T-helper 2 cell (primary cell): ENCODE data around the gene ATP13A4.
"Not testable (repeated sequence)": the region's sequence is repeated elsewhere in the genome, so short reads cannot be mapped to it uniquely, and the experiment has no call there.

Experiments used
- DNase-seq, 5 experiments: peaks; one replicate each; pipeline versions ENCODE4 v3.0.0 to v3.0.0-alpha.2; 2012 to 2022

The ATP13A4 gene

DNA sequence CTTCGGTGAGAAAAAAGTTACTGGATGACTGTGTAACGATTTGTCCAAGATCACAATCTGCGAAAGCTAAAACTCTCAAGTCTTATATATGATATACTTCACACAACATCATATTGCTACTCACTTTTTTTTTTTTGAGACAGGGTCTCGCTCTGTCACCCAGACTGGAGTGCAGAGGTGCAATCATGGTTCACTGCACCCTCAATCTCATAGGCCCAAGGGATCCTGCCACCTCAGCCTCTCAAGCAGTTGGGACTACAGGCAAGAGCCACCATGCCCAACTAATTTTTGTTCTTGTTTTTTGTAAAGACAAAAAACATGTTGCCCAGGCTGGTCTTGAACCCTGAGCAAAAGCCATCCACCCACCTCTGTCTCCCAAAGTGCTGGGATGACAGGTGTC, 5.4 kb upstream of the ATP13A4 start:
- no peak for DNase-seq

DNA sequence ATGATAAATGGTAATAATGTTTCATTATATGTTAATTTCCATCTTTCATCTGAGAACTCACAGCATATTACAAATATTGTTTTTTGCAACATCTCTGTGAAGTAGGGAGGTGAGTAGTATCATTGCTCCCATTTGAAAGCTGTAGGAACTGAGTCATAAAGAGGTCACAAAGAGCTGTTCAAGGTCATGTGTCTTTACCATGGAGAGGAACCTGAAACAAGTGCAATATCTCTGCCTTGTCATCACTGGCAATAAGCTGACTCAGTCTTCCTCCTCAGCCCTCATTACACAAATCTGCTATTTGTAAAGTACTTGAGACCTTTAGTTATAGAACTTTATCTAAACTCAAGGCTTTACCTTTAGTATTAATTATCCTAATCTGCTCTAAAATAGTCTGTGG, 4.4 kb upstream of the ATP13A4 start:
- peak in 1 of 5 experiments; percentile 3 for DNase-seq

DNA sequence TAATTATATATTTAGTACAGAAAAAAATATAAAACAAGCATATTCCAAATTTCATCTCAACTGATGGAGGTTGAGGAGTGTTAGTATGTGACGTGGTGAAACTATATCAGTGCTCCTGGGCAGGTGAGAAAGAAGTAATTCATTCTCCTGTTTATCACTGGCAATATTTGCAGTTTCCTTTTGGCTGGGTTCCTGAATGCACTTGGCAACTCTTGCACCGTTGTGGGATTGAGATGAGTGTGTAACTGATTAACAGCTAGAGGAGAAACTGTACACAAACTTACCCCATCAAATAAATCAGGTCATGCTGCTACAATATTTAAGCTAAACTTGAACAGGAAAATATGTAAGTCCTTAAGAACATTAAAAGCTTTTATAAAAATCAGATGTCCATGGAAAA, 2.1 kb upstream of the ATP13A4 start:
- no peak for DNase-seq

DNA sequence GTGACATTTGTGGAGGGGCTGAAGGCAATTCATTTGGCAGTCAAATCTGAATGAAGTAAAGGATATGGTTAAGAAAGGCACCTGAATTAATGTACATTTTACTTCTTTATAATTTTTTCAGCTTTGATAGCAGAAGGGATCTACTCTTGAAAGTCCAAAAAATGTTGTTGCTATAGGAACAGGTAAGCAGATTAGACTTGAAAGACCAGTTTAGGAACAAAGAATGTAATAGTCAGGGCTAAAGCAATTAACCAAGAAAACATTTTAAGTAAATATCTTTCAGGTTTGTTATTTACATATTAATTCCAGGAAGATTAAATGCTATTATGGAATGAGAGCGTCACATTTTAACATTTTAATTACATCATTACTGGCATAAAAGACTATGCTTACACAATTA, 1.1 kb downstream of the ATP13A4 start:
- no peak for DNase-seq

DNA sequence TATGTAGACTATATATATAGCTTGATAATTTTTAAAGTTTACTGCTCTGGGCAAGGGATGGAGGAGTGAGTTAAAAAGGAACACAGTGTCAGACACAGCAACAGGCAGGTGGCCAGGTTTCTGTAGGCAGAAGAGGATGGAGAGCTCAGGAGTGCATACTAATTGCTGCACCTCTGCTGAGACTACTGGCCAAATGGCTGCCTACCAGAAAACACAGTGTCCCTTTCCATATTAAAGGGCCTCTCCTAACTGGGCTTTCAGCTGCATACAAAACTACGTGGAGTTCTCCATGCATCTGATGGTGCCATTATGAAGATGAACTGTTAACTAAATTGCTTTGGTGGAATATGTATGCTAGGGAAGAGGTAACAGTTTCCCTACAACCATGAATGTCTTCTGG, 1.8 kb downstream of the ATP13A4 start:
- DNase-seq: no peak

DNA sequence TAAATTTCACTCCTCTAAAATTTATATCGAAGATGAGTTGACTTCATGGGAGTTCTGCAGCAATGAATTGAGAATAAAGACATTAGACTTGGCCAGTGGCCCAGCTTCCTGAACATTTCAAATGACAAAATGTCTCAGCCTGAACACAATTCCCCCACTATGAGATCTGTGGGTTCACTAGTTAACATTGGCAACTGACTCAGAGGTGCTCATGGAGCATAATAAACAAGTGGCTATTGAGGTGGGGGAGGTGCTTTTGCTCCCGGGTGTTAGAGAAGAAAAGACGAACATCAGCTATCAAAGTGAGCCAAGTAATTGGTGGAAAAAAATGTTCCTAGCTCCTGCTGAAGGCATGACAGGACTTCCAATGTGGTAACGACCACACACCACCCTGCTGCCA, 6.3 kb downstream of the ATP13A4 start:
- no peak for DNase-seq

DNA sequence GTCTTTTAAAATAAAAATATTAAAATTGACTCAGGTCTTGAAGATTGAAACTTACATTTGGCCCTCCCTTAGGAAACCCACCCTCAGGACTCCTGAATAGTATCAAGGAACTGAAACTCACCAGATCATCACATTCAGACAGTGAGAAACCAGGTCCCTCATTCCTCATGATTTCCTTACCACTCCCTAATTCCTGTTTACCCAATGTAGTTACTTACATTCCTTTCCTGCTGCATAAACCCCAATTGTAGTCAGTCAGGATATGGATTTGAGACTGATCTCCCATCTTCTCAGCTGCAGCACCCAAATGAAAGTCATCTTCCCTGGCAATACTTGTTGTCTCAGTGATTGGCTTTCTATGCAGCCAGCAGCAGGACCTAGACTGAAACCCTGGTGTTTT, 8.6 kb downstream of the ATP13A4 start:
- DNase-seq: no peak

DNA sequence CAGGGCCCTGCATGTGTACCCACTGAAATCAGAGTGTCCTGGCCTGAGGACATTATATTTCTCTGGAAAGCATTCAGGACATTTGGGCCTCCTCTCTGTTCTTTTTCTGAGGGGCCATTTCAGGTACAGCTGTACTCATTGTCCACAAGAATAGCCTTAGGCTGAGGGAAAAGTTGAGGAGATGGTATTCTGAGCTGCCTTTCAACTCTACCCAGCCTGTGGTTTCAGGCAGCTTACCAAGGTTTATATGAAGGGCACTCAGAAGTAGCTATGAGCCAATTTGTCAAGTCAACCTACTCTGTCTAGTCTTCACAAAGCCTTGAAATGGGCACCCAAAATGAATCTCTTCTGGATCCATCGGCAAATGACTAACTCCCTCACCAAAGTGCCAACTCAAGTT, 9.4 kb downstream of the ATP13A4 start:
- no peak for DNase-seq

DNA sequence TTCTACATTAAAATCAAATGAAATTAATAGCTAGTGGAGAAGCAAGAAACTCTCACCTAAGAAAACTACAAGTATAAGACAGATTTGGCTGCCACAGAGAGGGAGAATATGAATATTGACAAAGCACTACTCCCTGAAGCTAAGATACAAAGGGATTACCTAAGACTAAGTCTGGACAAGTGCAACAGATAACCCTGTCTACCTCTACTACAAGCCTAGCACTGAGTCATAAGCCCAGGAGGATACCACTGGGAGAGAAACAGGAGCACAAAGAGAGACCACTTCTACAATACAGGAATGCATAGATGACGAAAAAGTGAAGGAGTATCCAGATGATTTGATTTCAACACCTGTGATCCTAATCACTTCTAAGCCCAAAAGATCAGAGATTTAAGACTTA, 10.4 kb downstream of the ATP13A4 start:
- DNase-seq: no peak

DNA sequence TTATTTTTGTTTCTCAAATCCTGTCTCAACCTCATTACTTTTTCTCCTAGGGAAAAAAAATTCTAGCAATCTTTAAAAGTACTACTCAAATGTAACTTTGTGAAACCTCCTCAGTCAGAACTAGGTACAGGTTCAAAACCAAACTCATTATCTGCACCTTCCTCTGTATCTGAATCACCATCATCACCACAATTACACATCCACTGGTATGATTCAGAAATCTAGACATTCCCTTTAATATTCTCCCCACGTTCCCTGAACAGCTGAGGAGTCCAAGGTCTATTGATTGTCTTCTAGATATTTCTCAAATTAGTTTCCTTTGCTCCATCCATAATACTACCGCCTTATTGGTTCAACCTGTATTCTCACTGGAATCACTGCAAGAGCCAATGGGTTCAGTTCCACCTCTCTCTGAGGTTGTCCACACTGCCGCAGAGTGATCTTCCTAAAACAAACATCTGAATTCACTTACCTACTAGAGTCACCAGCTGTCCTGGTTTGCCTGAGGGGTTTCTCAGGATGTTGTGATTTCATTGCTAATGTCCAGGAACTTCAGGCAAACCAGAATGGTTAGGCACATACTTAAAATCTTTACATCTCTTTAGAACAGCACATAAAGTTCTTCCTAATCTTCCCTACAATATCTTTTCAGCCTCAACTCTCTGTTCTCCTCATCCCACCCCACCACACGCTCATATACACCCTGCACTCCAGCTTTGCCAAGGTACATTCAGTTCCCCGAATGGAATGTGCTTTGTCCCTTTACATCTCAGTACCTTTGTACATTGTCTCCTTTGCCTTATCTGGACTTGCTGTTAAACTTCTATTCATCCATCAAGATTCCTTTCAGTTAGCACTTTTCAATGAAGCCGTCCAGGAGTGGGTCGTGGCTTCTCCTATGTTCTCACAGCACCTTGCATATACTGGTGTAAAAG, 24.2 kb downstream of the ATP13A4 start:
- no peak for DNase-seq

DNA sequence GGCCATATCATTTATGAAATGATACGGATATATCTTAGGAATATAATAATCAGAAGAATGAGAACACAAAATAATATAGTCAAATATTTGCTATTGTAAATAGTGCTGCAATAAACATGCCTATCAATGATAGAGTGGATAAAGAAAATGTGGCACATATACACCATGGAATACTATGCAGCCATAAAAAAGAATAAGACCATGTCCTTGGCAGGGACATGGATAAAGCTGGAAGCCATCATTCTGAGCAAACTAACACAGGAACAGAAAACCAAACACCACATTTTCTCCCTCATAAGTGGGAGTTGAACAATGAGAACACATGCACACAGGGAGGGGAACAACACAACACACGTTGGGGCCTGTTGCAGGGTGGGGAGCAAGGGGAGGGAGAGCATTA, 28.6 kb downstream of the ATP13A4 start:
- not testable (repeated sequence) for DNase-seq

DNA sequence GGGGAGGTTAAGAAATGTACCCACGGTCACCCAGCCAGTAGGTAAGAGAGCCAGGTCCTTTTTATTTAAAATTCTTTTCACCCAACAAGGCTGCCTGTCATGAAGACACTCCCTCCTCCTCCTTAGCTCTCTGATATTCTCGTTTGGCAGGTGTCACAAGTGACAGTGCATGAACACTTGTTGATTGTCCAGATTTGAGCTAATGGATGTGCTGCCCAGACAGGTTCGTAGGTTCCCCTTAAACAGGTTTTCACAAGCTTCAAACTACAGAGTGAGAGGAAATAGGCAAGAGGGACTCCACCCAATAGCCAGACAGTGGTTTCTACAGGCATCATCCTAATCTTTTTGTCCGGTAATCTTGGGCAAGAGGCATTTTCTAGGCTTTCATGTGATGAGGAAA, 32.2 kb downstream of the ATP13A4 start:
- no peak for DNase-seq

DNA sequence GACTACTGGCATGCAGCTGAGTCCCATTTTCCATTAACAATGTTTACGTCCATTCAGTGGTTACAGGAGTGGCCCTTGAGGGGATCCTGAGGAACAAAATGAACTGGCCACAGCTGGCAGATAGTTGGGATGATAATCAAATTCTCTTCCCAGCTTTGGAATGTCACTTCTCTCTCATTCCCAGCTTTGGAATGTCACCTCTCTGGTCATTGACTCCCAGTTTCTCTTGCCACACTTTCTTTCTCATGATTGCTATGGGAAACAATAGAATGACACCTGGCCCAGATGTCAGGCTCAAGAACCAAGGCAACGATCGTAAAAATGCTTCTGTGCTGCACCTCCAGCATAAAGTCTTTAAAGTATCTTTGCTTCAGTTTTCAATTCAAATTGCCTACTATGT, 34.0 kb downstream of the ATP13A4 start:
- DNase-seq: no peak

DNA sequence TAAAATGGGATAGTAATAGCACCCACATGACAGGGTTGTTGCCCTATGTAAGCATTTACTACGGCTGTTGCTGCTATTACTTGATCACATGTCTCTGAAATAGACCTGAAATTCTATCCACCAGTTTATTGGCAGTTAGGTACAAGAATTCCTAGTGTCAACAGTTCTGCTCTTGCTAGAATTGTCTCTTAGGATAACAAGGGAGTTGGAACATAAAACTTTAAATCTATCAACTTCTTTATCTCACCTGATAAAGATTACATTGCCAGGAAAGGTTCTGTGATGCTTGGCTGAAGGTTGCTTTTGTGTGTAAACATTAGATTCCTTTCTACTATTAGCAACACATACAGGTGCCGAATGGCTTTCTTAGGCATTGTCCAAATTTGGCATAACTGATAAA, 38.7 kb downstream of the ATP13A4 start:
- no peak for DNase-seq

DNA sequence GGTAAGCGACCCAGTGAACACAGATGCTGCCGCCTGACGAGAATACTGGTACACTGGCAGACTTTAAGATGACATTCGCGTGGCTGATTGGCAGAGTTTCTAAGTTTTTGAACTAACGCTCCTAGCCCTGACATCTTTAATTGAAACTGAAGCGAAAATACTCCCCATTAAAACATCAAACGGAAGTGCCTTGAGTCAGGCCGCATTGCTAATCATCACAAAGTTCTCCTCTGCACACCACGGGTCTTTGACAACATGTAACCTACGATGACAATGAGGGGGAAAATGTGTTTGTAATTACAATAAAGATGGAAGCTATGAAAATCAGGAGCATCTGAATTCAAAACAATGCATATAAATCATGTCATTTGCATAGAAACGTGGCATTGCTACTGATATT, 44.5 kb downstream of the ATP13A4 start:
- no peak for DNase-seq

DNA sequence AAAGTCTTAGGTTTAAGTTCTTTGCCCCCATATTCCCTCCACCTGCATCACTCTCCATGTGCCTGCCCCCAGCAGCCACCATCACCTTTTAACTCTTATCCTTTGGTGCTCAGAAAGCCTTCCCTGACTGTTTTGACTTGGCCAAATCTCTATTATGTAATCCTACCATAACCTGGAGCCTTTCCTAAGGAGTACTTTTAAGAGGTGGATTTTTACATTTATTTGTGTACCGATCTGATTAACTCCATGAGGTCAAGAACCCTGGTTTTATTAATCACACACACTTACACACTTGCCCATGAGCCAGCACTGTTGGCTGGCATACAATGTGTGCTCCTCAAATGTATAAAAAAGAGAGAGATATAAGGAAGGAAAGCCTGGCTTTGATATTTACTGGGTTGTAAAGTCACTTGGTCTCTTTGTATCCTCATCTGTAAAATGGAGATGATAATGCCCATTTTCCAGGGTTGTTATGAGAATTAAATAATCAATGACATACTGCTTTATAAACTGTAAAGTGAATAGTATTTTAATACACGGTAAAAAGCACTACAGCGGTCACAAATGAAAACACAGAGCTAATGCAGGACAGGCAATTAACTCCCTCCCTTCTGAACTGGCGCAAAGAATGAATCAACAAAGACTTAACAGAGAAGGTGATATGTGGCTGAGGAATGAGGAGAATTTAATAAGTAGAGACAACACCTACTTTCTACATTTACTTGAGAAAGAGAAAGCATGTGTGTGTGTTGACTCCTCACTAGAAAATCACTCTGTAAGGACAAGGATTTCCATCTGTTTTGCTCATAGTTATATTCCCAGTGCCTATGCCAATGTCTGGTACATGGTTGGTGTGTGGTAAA, 45.4 kb downstream of the ATP13A4 start:
- DNase-seq: no peak

DNA sequence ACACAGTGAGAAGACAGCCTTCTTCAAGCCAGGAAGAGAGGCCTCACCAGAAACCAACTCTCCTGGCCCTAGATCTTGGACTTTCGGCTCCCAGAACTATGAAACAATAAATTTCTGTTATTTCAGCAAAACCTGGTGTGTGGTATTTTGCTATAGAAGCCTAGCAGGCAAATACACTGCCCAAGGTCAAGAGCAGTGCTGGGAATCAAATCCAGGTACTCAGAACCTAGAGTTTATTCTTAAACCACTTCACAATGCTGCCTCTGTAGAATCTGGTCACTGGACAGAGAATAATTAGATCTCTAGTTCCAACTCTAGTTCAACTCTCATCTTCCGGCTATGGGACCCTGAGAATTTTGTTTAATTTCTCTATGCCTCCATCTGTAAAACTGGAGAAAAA, 46.6 kb downstream of the ATP13A4 start:
- no peak for DNase-seq

DNA sequence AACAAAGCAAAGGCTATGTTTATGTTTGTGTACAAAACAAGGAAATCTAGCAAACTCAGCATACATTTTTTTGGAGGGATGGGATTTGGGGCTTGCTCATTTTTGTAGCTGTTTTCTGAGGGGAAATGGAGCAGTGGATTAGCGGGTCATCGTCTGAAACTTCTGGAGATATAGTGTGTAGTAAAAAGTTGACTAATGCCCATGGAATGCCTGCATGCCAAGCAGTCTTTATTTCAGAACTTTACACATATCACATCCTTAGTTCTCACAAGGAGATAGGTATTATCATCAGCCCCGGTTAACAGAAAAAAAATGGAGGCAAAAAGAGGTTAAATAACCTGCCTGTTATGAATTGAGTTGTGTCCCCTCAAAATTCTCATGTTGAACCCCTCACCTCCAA, 47.1 kb downstream of the ATP13A4 start:
- DNase-seq: no peak

DNA sequence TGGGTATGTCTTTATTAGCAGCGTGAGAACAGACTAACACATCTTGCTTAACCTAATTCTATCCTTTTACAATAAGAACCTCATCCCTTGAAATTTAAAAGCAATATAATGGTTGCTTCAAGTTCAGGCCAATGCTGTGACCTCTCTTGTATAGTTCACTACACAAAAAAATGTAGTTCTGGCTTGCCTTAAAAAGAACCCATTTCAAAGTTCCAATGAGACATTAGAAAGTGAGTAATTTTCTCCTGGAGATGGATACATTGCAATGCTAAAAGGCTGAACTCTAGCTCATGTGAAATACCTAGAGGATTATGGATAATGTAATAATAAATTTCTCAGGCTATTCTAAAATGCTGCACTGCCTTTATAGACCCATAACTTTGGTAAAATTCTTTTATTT, 47.8 kb downstream of the ATP13A4 start:
- no peak for DNase-seq

DNA sequence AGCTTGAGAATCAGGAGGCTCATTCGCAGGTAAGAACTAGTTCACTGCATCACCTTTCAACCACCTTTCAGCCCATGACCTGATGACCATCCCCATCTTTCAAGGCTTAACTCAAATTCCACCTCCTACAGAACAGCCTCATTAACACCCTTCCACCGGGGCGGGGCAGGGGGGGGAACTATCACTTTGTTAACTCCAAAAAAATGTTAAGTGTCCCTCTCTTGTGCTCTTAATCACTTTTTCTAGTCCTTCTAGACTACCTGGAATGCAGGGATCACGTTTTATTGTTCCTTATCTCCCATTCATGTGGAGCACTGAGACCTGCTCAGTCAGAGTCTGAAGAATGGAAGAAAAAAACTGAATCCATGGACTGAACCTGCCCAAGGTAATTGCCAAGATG, 51.8 kb downstream of the ATP13A4 start:
- no peak for DNase-seq

DNA sequence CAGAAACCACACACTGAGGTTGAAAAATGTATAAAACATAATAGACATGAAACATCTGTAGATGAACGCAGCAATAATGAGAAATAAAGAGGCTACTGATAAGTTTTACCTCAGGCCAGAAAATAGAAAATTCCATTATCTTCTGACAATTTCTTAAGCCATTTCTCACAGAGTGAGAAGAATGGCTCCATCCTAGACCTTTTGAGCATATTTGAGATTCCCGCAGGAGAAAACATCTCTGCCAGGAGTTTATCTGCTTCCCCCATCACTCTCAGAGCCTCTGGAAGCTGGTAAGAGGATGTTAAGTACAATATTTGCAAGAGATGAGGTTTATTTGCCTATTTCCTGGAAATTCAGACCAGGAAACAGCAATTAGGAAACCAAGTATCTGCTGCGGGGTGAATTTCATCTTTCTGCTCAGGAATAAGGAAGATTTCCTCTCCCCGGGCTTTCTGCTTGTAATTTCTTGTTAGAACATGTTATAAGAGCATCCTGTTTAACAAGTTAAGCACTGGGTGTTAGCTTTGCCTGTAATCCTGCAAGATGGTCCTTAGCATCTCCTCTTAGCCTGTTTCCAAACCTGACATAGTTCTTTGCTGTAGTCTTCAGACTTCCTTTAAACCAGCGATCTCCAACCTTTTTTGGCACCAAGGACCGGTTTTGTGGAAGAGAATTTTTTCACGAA, 54.8 kb downstream of the ATP13A4 start:
- DNase-seq: no peak

DNA sequence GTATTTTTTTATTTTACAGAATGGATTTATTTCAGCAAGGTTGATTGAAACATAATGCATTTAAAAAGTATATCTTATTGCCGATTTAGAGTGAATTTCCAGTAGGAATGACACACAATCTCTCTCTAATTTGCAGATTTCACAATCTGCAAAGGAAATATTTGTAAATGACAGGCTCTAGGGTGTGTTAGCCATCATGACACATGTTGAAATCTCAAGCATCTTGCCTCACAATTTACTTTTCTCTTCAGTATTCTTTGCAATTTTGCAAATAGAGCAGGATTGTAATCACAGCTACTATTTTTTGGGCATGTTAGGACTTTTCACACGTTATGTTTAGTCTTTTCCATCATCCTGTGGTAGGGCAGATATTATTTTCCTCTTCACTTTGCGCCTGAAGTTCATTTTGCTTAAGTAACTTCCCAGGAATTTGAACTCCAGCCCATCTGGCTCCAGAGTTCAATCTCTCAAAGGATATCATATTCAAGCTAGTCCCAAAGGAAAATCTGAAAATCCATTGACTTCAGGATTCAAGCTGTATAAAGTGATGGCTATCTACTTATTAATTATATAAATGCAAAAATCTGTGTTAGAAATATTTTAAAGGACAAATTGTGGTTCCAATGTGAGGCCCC, 55.4 kb downstream of the ATP13A4 start:
- no peak for DNase-seq

DNA sequence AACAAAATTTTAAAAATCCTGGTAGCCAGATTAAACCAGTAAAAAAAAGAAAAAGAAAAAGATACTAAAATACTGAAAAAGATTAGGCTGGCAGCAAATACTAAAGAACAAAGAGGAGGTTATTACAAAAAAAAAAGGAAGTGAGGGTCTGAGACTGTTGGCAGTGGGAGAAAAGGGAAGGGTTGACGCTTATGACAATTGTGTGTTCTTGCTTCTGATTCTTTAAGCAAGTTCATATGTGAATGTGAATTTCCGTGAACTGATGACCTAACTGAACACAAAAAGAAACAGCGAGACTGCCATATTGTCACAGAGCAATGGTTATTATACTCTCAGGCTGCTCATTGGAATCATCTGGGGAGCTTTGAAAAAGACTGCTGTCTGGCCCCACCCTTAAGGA, 56.5 kb downstream of the ATP13A4 start:
- no peak for DNase-seq
